HCT116 (cell line): Measurements from ENCODE around the gene CNTD1. TPM values are rescaled to one million over a fixed set of nuclear protein-coding genes. Genes with fewer than 3 reads are reported as not detected.

Experiments used
- ATAC-seq: fragments of 200-7000 bp; cut with Tn5 transposase; 2 replicates; pipeline ENCODE4 v1.9.1; 2020; ENCODE audit warnings: mild to moderate bottlenecking, moderate library complexity
- BruUV-seq: library from RNA; stranded (reverse); fragments of 400-500 nt; replicated peaks from 2 replicates; lab custom pipeline; 2021; lab: Mats Ljungman, UMichigan
- CTCF ChIA-PET: fragments of 300-600 bp; sonication (Branson Sonifier 250); formaldehyde crosslinking; loops from one replicate; lab custom pipeline; 2021; ENCODE audit warnings: antibody characterized with exemption; lab: Charles Lee
- POLR2A ChIA-PET: fragments of 300-600, 350-600 bp; sonication (Branson Sonifier 250); formaldehyde crosslinking; loops from one replicate; lab custom pipeline; 2021; ENCODE audit warnings: antibody characterized with exemption; lab: Charles Lee
- RAD21 ChIA-PET, 2 experiments: fragments of 300-600 bp; sonication (Branson Sonifier 250); formaldehyde crosslinking; loops; one replicate each; lab custom pipeline; 2023; ENCODE audit warnings: low total read pairs in 2 of 2; ENCODE audit not compliant: uncharacterized antibody in 2 of 2, unreplicated experiment in 2 of 2, low non-redundant PET in 1 of 2; lab: Charles Lee
- DNase-seq: peaks from one replicate; pipeline ENCODE4 v3.0.0-alpha.2; 2010; ENCODE audit warnings: low read depth, low spot score
- H2AFZ ChIP-seq: fragments of 200-600 bp; shearing (Covaris generic), sonication (generic); 2 replicates; pipeline ENCODE4 v1.6.1; 2017; ENCODE audit warnings: low read depth, mixed run types, mixed read lengths, antibody characterized with exemption, low read length; ENCODE audit not compliant: poor library complexity, severe bottlenecking
- H3K27ac ChIP-seq: 2 replicates; pipeline ENCODE4 v1.5.1; 2012; ENCODE audit warnings: low read depth, low read length
- H3K27me3 ChIP-seq: fragments of 200-600 bp; sonication (generic); 2 replicates; pipeline ENCODE4 v1.6.1; 2016; ENCODE audit warnings: mixed run types, low read length, mixed read lengths; ENCODE audit not compliant: insufficient read depth
- H3K36me3 ChIP-seq, 2 experiments: fragments of 200-500 bp in 1 of 2; fragments of 200-600 bp in 1 of 2; sonication (Bioruptor generic) in 1 of 2; sonication (generic) in 1 of 2; 2 replicates each; pipeline versions ENCODE4 v1.5.1 to v1.6.1; 2014 to 2016; ENCODE audit warnings: low read length in 2 of 2, inconsistent platforms in 1 of 2, mixed read lengths in 1 of 2, mixed run types in 1 of 2; ENCODE audit not compliant: insufficient read depth in 2 of 2, control insufficient read depth in 1 of 2
- H3K4me1 ChIP-seq, 2 experiments: fragments of 200-600 bp in 1 of 2; sonication (generic) in 1 of 2; 2 replicates each; pipeline versions ENCODE4 v1.5.1 to v1.6.1; 2012 to 2017; ENCODE audit warnings: low read length in 2 of 2, inconsistent platforms in 1 of 2, mild to moderate bottlenecking in 1 of 2, mixed read lengths in 1 of 2, mixed run types in 1 of 2, moderate library complexity in 1 of 2; ENCODE audit not compliant: insufficient read depth in 2 of 2, control insufficient read depth in 1 of 2
- H3K4me2 ChIP-seq: fragments of 200-600 bp; sonication (generic); 2 replicates; pipeline ENCODE4 v1.6.1; 2017; ENCODE audit warnings: mixed run types, low read length, mixed read lengths
- H3K4me3 ChIP-seq, 2 experiments: fragments of 200-600 bp in 1 of 2; sonication (generic) in 1 of 2; replicated peaks in 1 of 2; 2 replicates each; pipeline ENCODE4 v1.5.1; 2011 to 2016; ENCODE audit warnings: low read length in 2 of 2, control low read depth in 1 of 2, low read depth in 1 of 2, mild to moderate bottlenecking in 1 of 2, mixed read lengths in 1 of 2, mixed run types in 1 of 2
- H3K79me2 ChIP-seq: fragments of 200-600 bp; sonication (generic); 2 replicates; pipeline ENCODE4 v1.6.1; 2017; ENCODE audit warnings: mild to moderate bottlenecking, mixed run types, low read length, moderate library complexity, mixed read lengths; ENCODE audit not compliant: insufficient read depth
- H3K9ac ChIP-seq: fragments of 200-600 bp; sonication (generic); 2 replicates; pipeline ENCODE4 v1.6.1; 2016; ENCODE audit warnings: low read length, mixed read lengths
- H3K9me2 ChIP-seq: fragments of 200-600 bp; sonication (generic), shearing (Covaris generic); 2 replicates; pipeline ENCODE4 v1.6.1; 2017; ENCODE audit warnings: mixed run types, mild to moderate bottlenecking, moderate library complexity; ENCODE audit not compliant: insufficient read depth
- H3K9me3 ChIP-seq, 2 experiments: fragments of 200-500 bp in 1 of 2; fragments of 200-600 bp in 1 of 2; sonication (Bioruptor generic) in 1 of 2; sonication (generic) in 1 of 2; 2 replicates each; pipeline ENCODE4 v1.6.1; 2014 to 2017; ENCODE audit warnings: low read length in 2 of 2, mixed read lengths in 2 of 2, inconsistent platforms in 1 of 2, low read depth in 1 of 2, mild to moderate bottlenecking in 1 of 2, mixed run types in 1 of 2, moderate library complexity in 1 of 2; ENCODE audit not compliant: control insufficient read depth in 1 of 2, insufficient read depth in 1 of 2
- H4K20me1 ChIP-seq: fragments of 200-600 bp; sonication (generic), shearing (Covaris generic); 2 replicates; pipeline ENCODE4 v1.6.1; 2017; ENCODE audit warnings: mixed run types, mild to moderate bottlenecking, moderate library complexity; ENCODE audit not compliant: insufficient read depth
- CBX3 ChIP-seq: IDR thresholded peaks from 2 replicates; pipeline ENCODE4 v1.6.1; 2012; ENCODE audit warnings: low read depth
- CEBPB ChIP-seq: IDR thresholded peaks from 2 replicates; pipeline ENCODE4 v1.6.1; 2012; ENCODE audit warnings: low read depth
- EZH2 ChIP-seq: fragments of 200-600 bp; sonication (generic); IDR thresholded peaks from 2 replicates; pipeline ENCODE4 v1.6.1; 2017; ENCODE audit warnings: antibody characterized with exemption, mixed run types
- FOSL1 ChIP-seq: IDR thresholded peaks from 2 replicates; pipeline ENCODE4 v1.6.1; 2012; ENCODE audit warnings: low read depth
- POLR2A ChIP-seq: IDR thresholded peaks from 2 replicates; pipeline ENCODE4 v1.7.0; 2011; ENCODE audit warnings: borderline replicate concordance; ENCODE audit not compliant: insufficient read depth, insufficient read length; ENCODE audit errors: extremely low read depth
- POLR2AphosphoS5 ChIP-seq: IDR thresholded peaks from 2 replicates; pipeline ENCODE4 v1.6.1; 2011; ENCODE audit warnings: mild to moderate bottlenecking, low read depth, low read length, moderate library complexity
- RAD21 ChIP-seq: IDR thresholded peaks from 2 replicates; pipeline ENCODE4 v1.6.1; 2012; ENCODE audit warnings: low read depth, mild to moderate bottlenecking
- SRF ChIP-seq: IDR thresholded peaks from 2 replicates; pipeline ENCODE4 v1.6.1; 2012; ENCODE audit warnings: low read depth
- TCF7L2 ChIP-seq: IDR thresholded peaks from 2 replicates; pipeline ENCODE4 v1.7.0; 2011; ENCODE audit warnings: borderline replicate concordance, inconsistent platforms; ENCODE audit not compliant: insufficient read depth, insufficient read length; ENCODE audit errors: extremely low read depth
- YY1 ChIP-seq: IDR thresholded peaks from 2 replicates; pipeline ENCODE4 v1.6.1; 2011; ENCODE audit warnings: low read length, low read depth, moderate library complexity, mild to moderate bottlenecking; ENCODE audit not compliant: insufficient replicate concordance; ENCODE audit errors: extremely low read depth
- ZFX ChIP-seq: fragments of 450-650 bp; IDR thresholded peaks from 2 replicates; pipeline ENCODE4 v1.6.1; 2017
- ZNF274 ChIP-seq: fragments of 200-500 bp; sonication (Bioruptor generic); IDR thresholded peaks from 2 replicates; pipeline ENCODE4 v1.6.1; 2014; ENCODE audit warnings: mild to moderate bottlenecking, low read depth, low read length, inconsistent platforms
- intact Hi-C: fragments of 100-400 bp; cut with micrococcal nuclease; formaldehyde crosslinking; loops from 2 replicates; pipeline ENCODE4 v1.10.0; 2022
- total RNA-seq: library from RNA; stranded (reverse); gene quantifications from one replicate; pipeline ENCODE4 v1.2.1, GENCODE V29; 2021; ENCODE audit not compliant: unreplicated experiment
- TF ChIP-seq, protein P1 (sequence below): IDR thresholded peaks from 2 replicates; pipeline ENCODE4 v1.6.1; 2012
- TF ChIP-seq, protein P2 (sequence below), 3 experiments: fragments of 200-600 bp in 1 of 3; sonication (generic) in 1 of 3; IDR thresholded peaks in 2 of 3; conservative IDR thresholded peaks in 1 of 3; 2 replicates each; pipeline ENCODE4 v1.5.1; 2012 to 2017; ENCODE audit warnings: low read depth in 2 of 3, low read length in 2 of 3, antibody characterized with exemption in 1 of 3, borderline replicate concordance in 1 of 3, control low read depth in 1 of 3, mild to moderate bottlenecking in 1 of 3, mixed read lengths in 1 of 3, mixed run types in 1 of 3, moderate library complexity in 1 of 3; ENCODE audit not compliant: insufficient read depth in 1 of 3

CNTD1 gene
- total RNA-seq, 1 experiment from 2014 or later: not detected

DNA sequence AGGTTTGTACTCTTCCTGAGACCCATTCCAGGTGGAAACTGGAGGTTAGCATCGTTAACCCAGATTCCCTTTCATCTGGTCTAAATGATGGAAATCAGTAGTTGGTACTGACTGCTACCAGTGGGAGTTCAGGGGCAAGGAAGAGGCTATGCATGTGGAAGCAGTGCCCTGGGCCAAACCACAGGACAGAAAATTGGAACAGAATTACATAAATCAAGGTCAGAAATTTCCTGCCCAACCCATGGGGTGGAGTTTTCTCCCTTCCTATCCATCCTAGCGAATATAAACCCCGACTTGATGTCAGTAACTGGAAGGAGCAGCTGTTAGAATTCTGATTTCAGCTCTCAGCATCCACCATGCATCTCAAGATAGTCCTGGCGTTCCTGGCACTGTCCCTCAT lies 45.6 kb downstream of the CNTD1 start, which contains the start of gene AOC2 (continued):
- TF ChIP-seq, protein P1, sequence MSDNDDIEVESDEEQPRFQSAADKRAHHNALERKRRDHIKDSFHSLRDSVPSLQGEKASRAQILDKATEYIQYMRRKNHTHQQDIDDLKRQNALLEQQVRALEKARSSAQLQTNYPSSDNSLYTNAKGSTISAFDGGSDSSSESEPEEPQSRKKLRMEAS: no peak
- no peak for TF ChIP-seq TCF7L2
- no peak for TF ChIP-seq EZH2
- TF ChIP-seq, protein P2, sequence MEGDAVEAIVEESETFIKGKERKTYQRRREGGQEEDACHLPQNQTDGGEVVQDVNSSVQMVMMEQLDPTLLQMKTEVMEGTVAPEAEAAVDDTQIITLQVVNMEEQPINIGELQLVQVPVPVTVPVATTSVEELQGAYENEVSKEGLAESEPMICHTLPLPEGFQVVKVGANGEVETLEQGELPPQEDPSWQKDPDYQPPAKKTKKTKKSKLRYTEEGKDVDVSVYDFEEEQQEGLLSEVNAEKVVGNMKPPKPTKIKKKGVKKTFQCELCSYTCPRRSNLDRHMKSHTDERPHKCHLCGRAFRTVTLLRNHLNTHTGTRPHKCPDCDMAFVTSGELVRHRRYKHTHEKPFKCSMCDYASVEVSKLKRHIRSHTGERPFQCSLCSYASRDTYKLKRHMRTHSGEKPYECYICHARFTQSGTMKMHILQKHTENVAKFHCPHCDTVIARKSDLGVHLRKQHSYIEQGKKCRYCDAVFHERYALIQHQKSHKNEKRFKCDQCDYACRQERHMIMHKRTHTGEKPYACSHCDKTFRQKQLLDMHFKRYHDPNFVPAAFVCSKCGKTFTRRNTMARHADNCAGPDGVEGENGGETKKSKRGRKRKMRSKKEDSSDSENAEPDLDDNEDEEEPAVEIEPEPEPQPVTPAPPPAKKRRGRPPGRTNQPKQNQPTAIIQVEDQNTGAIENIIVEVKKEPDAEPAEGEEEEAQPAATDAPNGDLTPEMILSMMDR (IDR thresholded peaks at IDR 0.05 in 2 of 3, conservative IDR thresholded peaks at IDR 0.05 in 1 of 3; ENCODE audit: borderline replicate concordance in 1 of 3, insufficient read depth in 1 of 3, low read depth in 2 of 3, low read length in 2 of 3): no peak
- no peak for TF ChIP-seq YY1
- TF ChIP-seq SRF: no peak
- TF ChIP-seq POLR2A: no peak
- TF ChIP-seq CEBPB: no peak
- TF ChIP-seq CBX3: no peak
- TF ChIP-seq FOSL1: no peak
- TF ChIP-seq ZFX: no peak
- no peak for TF ChIP-seq ZNF274
- TF ChIP-seq POLR2AphosphoS5: no peak

DNA sequence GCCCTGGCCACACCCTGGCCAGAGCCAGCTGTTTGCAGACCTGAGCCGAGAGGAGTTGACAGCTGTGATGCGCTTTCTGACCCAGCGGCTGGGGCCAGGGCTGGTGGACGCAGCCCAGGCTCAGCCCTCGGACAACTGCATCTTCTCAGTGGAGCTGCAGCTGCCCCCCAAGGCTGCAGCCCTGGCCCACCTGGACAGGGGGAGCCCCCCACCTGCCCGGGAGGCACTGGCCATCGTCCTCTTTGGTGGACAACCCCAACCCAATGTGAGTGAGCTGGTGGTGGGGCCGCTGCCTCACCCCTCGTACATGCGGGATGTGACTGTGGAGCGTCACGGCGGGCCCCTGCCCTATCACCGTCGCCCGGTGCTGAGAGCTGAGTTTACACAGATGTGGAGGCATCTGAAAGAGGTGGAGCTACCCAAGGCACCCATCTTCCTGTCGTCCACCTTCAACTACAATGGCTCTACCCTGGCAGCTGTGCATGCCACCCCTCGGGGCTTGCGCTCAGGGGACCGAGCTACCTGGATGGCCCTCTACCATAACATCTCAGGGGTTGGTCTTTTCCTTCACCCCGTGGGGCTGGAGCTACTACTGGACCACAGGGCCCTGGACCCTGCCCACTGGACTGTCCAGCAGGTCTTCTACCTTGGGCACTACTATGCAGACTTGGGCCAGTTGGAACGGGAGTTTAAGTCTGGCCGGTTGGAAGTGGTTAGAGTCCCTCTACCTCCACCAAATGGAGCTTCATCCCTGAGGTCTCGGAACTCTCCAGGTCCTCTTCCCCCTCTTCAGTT lies 46.3 kb downstream of the CNTD1 start:
- H4K20me1 ChIP-seq: peaks cover 3% of the 10 kb centered on the region; the same call in 1 of the 2 replicates
- intact Hi-C loops: no loop called here

More for the DNA sequence above, 46.3 kb downstream of the CNTD1 start:
- no peak overlapping the region for H3K4me2 ChIP-seq
- POLR2A ChIA-PET: interaction anchor here (1.6 kb wide), 1 partner anchor 21 kb away, joined by 4 read pairs; the partner anchor contains the start of gene BECN1
- TF ChIP-seq POLR2AphosphoS5: 0 out of 2 replicates have a peak, but pooled peaks have one; percentile 17
- no peak for TF ChIP-seq RAD21
- no peak overlapping the region for H2AFZ ChIP-seq
- ATAC-seq: no peak
- RAD21 ChIA-PET: no interaction called here
- no peak overlapping the region for H3K27ac ChIP-seq
- peaks cover 40 to 54% of the 10 kb centered on the region in 2 experiments for H3K36me3 ChIP-seq
- H3K79me2 ChIP-seq: peaks cover 4% of the 10 kb centered on the region; the same call in 1 of the 2 replicates
- H3K9me2 ChIP-seq: no peaks in the 10 kb centered on the region
- H3K9me3 ChIP-seq: no peaks in the 10 kb centered on the region
- no peak overlapping the region for H3K9ac ChIP-seq
- no peaks in the 10 kb centered on the region for H3K27me3 ChIP-seq
- CTCF ChIA-PET: no interaction called here
- BruUV-seq: no TSS peak
- no peak for DNase-seq
- H3K4me1 ChIP-seq: no peaks in the 10 kb centered on the region
- no peak overlapping the region for H3K4me3 ChIP-seq
